ENCODE measurements around the gene PTH2.

GRCh38 chr19:49441960-49442350, 18.7 kb upstream of the PTH2 start:
- TF ChIP-seq CTCF (IDR thresholded peaks at IDR 0.05) (no peak), POLR2A (IDR thresholded peaks at IDR 0.05) (no peak)

Data from sigmoid colon (tissue), 3 donors.